ENCODE data around the gene TATDN2.

The TATDN2 gene

GRCh38 chr3:10299679-10300078 lies 51.4 kb downstream of the TATDN2 start:
- TF ChIP-seq, protein P1, sequence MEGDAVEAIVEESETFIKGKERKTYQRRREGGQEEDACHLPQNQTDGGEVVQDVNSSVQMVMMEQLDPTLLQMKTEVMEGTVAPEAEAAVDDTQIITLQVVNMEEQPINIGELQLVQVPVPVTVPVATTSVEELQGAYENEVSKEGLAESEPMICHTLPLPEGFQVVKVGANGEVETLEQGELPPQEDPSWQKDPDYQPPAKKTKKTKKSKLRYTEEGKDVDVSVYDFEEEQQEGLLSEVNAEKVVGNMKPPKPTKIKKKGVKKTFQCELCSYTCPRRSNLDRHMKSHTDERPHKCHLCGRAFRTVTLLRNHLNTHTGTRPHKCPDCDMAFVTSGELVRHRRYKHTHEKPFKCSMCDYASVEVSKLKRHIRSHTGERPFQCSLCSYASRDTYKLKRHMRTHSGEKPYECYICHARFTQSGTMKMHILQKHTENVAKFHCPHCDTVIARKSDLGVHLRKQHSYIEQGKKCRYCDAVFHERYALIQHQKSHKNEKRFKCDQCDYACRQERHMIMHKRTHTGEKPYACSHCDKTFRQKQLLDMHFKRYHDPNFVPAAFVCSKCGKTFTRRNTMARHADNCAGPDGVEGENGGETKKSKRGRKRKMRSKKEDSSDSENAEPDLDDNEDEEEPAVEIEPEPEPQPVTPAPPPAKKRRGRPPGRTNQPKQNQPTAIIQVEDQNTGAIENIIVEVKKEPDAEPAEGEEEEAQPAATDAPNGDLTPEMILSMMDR (conservative IDR thresholded peaks at IDR 0.05; ENCODE audit: low read depth, low read length) = no peak
- H3K4me3 ChIP-seq (ENCODE audit: low read depth, low read length) = no peak overlapping the region
- DNase-seq (ENCODE audit: low read depth) = peak; percentile 77

GRCh38 chr3:10300087-10300486 lies 51.8 kb downstream of the TATDN2 start:
- DNase-seq (ENCODE audit: low read depth) = no peak
- H3K4me3 ChIP-seq (ENCODE audit: low read depth, low read length) = no peak overlapping the region
- TF ChIP-seq, protein P1 (conservative IDR thresholded peaks at IDR 0.05; ENCODE audit: low read depth, low read length) = no peak

GRCh38 chr3:10303105-10303504 lies 54.8 kb downstream of the TATDN2 start:
- DNase-seq (ENCODE audit: low read depth) = no peak
- H3K4me3 ChIP-seq (ENCODE audit: low read depth, low read length) = no peak overlapping the region
- TF ChIP-seq, protein P1 (conservative IDR thresholded peaks at IDR 0.05; ENCODE audit: low read depth, low read length) = no peak

- DNase-seq (ENCODE audit: low read depth) = no peak
- TF ChIP-seq, protein P1 (conservative IDR thresholded peaks at IDR 0.05; ENCODE audit: low read depth, low read length) = no peak
- no peak overlapping the region for H3K4me3 ChIP-seq (ENCODE audit: low read depth, low read length)
Measured at GRCh38 chr3:10303785-10304184, 55.5 kb downstream of the TATDN2 start.

DNA sequence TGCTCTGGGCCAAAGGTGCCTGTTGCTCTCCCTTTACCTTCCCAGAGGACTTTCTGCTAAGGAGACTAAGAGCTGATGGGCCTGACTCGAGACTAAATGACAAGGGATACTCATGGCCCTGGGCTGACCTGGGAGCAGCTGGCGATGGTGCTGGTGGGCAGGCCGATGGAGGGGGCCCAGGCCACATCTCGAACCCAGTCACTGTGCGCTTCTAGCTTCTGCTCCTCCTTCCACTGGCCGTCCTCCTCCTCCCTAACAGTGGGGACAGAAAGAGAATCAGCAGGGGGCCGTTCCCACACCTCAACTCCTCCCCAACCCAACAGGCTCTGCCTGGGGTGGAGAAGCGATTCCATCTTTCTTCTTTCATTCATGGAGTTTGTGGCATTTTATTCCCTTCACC lies 56.6 kb downstream of the TATDN2 start:
- no peak for DNase-seq (ENCODE audit: low read depth)
- H3K4me3 ChIP-seq (ENCODE audit: low read depth, low read length) = no peak overlapping the region
- TF ChIP-seq, protein P1 (conservative IDR thresholded peaks at IDR 0.05; ENCODE audit: low read depth, low read length) = no peak

DNA sequence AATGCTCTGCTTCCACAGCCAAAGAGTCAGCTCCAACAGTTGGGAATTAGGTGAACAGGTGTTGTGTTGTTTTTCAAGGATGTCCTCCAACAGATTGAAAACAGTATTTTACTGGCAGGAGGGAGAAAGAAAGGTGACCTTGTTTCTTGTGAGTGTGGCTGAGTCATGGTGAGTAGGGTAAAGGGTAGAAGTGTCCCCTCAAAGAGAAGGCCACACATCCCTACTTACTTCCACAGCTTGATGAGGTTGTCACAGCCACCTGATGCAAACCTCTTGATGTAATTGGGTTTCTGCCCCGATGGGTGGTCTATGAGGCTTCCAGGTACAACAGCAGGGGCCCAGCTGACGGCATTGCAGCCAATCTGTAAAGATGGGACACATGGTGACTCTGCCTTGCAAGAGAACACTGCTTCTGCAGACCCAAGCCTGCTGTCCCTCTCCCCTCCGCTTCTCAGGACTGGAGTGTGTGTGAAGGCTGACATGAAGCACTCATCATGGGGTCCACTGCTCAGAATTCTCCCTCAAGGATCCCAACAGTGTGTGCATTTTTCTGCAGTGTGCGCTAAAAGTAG lies 57.2 kb downstream of the TATDN2 start:
- H3K4me3 ChIP-seq (ENCODE audit: low read depth, low read length) = no peak overlapping the region
- DNase-seq (ENCODE audit: low read depth) = no peak
- TF ChIP-seq, protein P1 (conservative IDR thresholded peaks at IDR 0.05; ENCODE audit: low read depth, low read length) = no peak

GRCh38 chr3:10306156-10306555 lies 57.9 kb downstream of the TATDN2 start:
- TF ChIP-seq, protein P1 (conservative IDR thresholded peaks at IDR 0.05; ENCODE audit: low read depth, low read length) = no peak
- no peak for DNase-seq (ENCODE audit: low read depth)
- no peak overlapping the region for H3K4me3 ChIP-seq (ENCODE audit: low read depth, low read length)

Measured in choroid plexus epithelial cell (primary cell).